KMS-11 (cell line): ENCODE results near the gene PDE1A.

Source experiments
- H2AFZ ChIP-seq: fragments of 200-600 bp; sonication (generic); 2 replicates; pipeline ENCODE4 v1.6.1; 2016; ENCODE audit warnings: antibody characterized with exemption, mixed run types, low read depth
- H3K27ac ChIP-seq: fragments of 200-600 bp; sonication (generic); 2 replicates; pipeline ENCODE4 v1.6.1; 2016; ENCODE audit warnings: mild to moderate bottlenecking, mixed run types
- H3K27me3 ChIP-seq: fragments of 200-600 bp; sonication (generic); 2 replicates; pipeline ENCODE4 v1.6.1; 2017; ENCODE audit warnings: mild to moderate bottlenecking, low read depth, mixed run types, moderate library complexity; ENCODE audit not compliant: insufficient read depth
- H3K36me3 ChIP-seq: fragments of 200-600 bp; sonication (generic); 2 replicates; pipeline ENCODE4 v1.6.1; 2017; ENCODE audit warnings: mild to moderate bottlenecking, mixed run types; ENCODE audit not compliant: insufficient read depth
- H3K4me1 ChIP-seq: fragments of 200-600 bp; sonication (generic); 2 replicates; pipeline ENCODE4 v1.6.1; 2016; ENCODE audit warnings: mild to moderate bottlenecking, low read depth, mixed run types; ENCODE audit not compliant: poor library complexity, severe bottlenecking
- H3K4me2 ChIP-seq: fragments of 200-600 bp; sonication (generic); 2 replicates; pipeline ENCODE4 v1.7.0; 2016; ENCODE audit warnings: mild to moderate bottlenecking, mixed run types
- H3K4me3 ChIP-seq: fragments of 200-600 bp; sonication (generic); IDR thresholded peaks from 2 replicates; pipeline ENCODE4 v1.6.1; 2017; ENCODE audit warnings: low read depth, low read length, mixed read lengths; ENCODE audit not compliant: insufficient read depth
- H3K79me2 ChIP-seq: fragments of 200-600 bp; sonication (generic); 2 replicates; pipeline ENCODE4 v1.6.1; 2016; ENCODE audit warnings: low read depth, mixed run types; ENCODE audit not compliant: insufficient read depth
- H3K9ac ChIP-seq: fragments of 200-600 bp; sonication (generic); 2 replicates; pipeline ENCODE4 v1.6.1; 2016; ENCODE audit warnings: mild to moderate bottlenecking, mixed run types
- H4K20me1 ChIP-seq: fragments of 200-600 bp; sonication (generic); 2 replicates; pipeline ENCODE4 v1.6.1; 2016; ENCODE audit warnings: mild to moderate bottlenecking, mixed run types; ENCODE audit not compliant: insufficient read depth
- TF ChIP-seq, protein P1 (sequence below): fragments of 200-600 bp; sonication (generic); conservative IDR thresholded peaks from 2 replicates; pipeline ENCODE4 v1.6.1; 2017; ENCODE audit warnings: low read depth, mild to moderate bottlenecking, antibody characterized with exemption, low read length, moderate library complexity, mixed read lengths

PDE1A gene

GRCh38 chr2:182248898-182249297 lies 177.9 kb downstream of the PDE1A start:
- TF ChIP-seq, protein P1, sequence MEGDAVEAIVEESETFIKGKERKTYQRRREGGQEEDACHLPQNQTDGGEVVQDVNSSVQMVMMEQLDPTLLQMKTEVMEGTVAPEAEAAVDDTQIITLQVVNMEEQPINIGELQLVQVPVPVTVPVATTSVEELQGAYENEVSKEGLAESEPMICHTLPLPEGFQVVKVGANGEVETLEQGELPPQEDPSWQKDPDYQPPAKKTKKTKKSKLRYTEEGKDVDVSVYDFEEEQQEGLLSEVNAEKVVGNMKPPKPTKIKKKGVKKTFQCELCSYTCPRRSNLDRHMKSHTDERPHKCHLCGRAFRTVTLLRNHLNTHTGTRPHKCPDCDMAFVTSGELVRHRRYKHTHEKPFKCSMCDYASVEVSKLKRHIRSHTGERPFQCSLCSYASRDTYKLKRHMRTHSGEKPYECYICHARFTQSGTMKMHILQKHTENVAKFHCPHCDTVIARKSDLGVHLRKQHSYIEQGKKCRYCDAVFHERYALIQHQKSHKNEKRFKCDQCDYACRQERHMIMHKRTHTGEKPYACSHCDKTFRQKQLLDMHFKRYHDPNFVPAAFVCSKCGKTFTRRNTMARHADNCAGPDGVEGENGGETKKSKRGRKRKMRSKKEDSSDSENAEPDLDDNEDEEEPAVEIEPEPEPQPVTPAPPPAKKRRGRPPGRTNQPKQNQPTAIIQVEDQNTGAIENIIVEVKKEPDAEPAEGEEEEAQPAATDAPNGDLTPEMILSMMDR: no peak
- H3K4me3 ChIP-seq: no peak overlapping the region
- H3K27me3 ChIP-seq: no peaks in the 10 kb centered on the region
- no peak overlapping the region for H3K27ac ChIP-seq
- no peaks in the 10 kb centered on the region for H3K4me1 ChIP-seq
- no peaks in the 10 kb centered on the region for H4K20me1 ChIP-seq
- no peaks in the 10 kb centered on the region for H3K36me3 ChIP-seq
- no peak overlapping the region for H3K4me2 ChIP-seq
- no peak overlapping the region for H2AFZ ChIP-seq
- no peaks in the 10 kb centered on the region for H3K79me2 ChIP-seq
- H3K9ac ChIP-seq: no peak overlapping the region

DNA sequence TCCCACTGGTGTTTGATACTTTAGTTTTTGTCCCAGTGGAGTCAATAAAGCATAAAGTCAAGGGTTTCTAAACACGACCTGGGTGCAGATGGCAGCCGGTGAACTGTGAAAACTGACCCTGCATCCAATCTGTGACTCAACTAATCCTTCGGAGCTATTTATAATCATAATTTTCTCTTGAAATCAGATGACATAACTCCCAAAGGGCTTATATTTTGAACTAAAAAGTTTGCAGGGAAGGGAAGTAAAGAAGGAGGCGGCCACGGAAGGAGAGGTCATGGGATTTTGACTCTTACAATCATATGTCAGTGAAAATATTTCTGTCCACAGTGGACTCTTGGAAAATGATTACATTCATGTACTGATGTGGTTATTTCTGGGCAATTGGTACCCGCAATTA lies 178.5 kb downstream of the PDE1A start:
- Histone ChIP-seq H3K4me2 (no peak overlapping the region), H2AFZ (no peak overlapping the region), H4K20me1 (no peaks in the 10 kb centered on the region), H3K4me3 (no peak overlapping the region), H3K36me3 (no peaks in the 10 kb centered on the region), H3K27me3 (no peaks in the 10 kb centered on the region), H3K79me2 (no peaks in the 10 kb centered on the region), H3K9ac (no peak overlapping the region), H3K27ac (no peak overlapping the region), H3K4me1 (no peaks in the 10 kb centered on the region)
- TF ChIP-seq, protein P1: no peak

DNA sequence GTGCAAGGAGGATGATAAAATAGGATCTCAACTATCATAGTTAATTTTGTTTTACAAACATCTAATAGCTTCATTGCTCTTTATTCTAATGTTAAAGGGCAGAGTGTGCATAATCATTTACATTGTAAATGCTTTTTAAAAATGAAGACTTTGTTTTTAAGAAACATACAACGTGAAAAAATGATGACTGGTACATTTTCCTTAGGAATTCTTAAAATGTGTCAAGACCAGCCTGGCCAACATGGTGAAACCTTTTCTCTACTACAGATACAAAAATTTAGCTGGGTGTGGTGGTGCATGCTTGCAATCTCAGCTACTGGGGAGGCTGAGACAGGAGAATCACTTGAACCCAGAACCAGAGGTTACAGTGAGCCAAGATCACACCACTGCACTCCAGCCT lies 179.0 kb downstream of the PDE1A start:
- Histone ChIP-seq H3K4me1 (no peaks in the 10 kb centered on the region), H3K36me3 (no peaks in the 10 kb centered on the region), H3K4me2 (no peak overlapping the region), H4K20me1 (no peaks in the 10 kb centered on the region), H2AFZ (no peak overlapping the region), H3K27ac (no peak overlapping the region), H3K9ac (no peak overlapping the region), H3K4me3 (no peak overlapping the region), H3K27me3 (no peaks in the 10 kb centered on the region), H3K79me2 (no peaks in the 10 kb centered on the region)
- TF ChIP-seq, protein P1: no peak

DNA sequence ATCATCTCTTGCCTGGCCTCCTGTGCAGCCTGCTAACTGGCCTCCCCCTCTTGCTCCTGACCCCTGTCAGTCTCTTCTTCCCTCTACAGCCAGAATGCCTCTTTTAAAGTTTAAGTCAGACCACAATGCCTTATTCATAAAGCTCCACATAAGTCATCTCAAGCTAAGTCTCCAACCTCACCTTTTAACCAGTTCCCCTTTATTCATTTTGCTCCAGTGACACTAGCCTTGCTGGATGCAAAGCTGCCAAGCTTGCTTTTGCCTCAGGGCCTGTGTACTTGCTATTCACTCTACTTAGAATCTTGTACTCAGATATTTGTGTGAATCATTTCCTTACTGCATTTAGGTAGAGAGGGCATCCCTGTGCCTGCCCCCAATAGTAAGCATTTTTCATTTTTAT lies 180.9 kb downstream of the PDE1A start:
- H3K9ac ChIP-seq: no peak overlapping the region
- TF ChIP-seq, protein P1: no peak
- no peak overlapping the region for H3K4me3 ChIP-seq
- no peak overlapping the region for H3K27ac ChIP-seq
- no peaks in the 10 kb centered on the region for H3K4me1 ChIP-seq
- no peaks in the 10 kb centered on the region for H3K79me2 ChIP-seq
- no peak overlapping the region for H3K4me2 ChIP-seq
- H4K20me1 ChIP-seq: no peaks in the 10 kb centered on the region
- no peaks in the 10 kb centered on the region for H3K27me3 ChIP-seq
- H3K36me3 ChIP-seq: no peaks in the 10 kb centered on the region
- H2AFZ ChIP-seq: no peak overlapping the region
